Stimulated activated CD4-positive, alpha-beta T cell treated with anti-CD3 and anti-CD28 coated beads, Interleukin-2, amount 100 ng/mL, for 4 hours (primary cell): ENCODE results near the gene SRP19.
A peak's percentile ranks its signal among the peaks of the same experiment; 100 is the strongest.
"Not testable (repeated sequence)": the region's sequence is repeated elsewhere in the genome, so short reads cannot be mapped to it uniquely, and the experiment has no call there.

Source experiments
- DNase-seq: peaks from one replicate; pipeline ENCODE4 v3.0.0-alpha.2; 2020; ENCODE audit warnings: low read depth

The SRP19 gene

DNA sequence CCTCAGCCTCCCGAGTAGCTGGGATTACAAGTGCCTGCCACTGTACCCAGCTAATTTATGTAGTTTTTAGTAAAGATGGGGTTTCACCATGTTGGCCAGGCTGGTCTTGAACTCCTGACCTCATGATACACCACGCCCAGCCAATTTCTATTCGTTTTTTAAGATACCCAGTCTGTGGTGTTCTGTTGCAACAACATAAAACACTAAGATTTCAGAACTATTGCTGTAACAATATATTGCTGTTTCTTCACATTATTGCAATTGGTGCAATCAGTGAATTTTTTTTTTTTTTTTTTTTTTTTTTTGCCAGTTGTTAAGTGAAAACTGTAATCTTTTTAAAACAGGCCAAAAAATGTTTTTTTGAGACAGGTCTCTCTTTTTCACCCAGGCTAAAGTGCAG, 9.9 kb downstream of the SRP19 start:
- DNase-seq = no peak

DNA sequence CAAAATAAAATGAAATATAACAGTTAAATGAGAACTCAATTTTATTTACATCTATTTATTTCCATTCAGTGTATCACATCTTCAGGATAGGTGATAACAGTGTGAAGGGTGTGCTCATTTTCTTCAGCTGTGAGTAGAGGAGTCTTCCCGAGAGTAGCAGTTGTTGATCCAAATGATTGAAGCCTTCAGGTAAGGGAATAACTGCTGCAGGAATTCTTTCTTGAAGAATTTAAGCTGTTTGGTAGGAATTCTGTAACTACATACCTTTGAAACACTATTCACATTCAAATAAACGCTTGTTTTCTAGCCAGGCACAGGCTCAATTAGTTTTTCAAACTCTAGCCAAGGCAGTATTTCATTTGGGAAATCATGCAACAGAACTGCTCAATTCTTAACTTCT, 15.3 kb downstream of the SRP19 start:
- DNase-seq = no peak

GRCh38 chr5:112878101-112878500, 17.0 kb downstream of the SRP19 start:
- DNase-seq = no peak

- peak; percentile 54 for DNase-seq
These were observed 17.7 kb downstream of the SRP19 start for GRCh38 chr5:112878760-112879159.

DNA sequence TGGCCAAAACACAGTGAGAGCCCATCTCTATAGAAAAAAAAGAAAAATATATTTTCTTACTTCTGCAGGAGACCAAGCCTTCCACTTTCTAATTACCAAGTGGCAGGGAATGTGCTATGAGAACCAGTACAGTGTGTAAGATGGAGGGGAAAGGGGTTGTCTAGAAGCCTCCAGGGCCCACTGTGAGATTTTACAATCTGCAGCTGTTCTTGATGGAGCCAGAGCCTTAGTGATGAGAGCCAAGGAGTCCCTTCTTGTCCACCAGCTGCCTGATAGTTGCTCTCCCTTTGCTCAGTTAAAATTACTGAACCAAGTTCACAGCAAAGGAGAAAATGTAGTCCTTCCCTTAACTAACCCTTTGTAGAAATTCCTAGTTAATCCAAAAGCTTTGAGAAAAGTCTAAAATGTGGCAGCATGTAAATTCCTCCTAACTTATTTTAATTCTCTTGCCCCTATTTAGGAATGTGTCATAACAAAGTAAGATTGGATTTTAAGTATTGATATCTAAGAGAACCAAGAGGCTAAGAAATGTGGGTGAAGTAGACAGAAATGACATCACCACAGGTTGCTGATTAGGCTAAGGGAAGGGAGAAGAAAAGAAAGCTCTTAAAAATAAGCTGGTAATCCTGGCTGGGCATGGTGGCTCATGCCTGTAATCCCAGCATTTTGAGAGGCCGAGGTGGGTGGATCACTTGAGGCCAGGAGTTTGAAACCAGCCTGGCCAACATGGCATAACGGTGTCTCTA, 19.3 kb downstream of the SRP19 start:
- no peak for DNase-seq

GRCh38 chr5:112883192-112883591, 22.1 kb downstream of the SRP19 start:
- no peak for DNase-seq

- no peak for DNase-seq
These were observed 23.9 kb downstream of the SRP19 start for GRCh38 chr5:112885001-112885400.

DNA sequence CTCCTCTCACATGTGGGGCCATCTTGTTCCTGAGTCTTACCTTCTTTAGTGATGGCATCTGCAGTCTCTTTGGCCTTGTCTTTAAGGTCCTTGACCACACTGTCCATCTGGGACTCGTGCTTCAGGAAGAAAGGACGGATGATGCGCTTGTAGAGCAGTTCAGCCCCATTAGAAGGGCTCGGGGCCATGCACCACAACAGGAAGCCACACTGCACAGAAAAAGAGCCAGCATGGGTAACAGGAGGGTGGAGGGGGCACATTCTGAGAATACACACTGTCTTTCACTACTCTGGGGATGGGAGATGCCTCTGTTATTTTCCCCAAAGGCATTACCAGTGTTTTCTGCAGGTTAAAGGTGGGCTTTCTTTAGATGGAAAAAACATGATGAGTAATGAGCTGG, 25.9 kb downstream of the SRP19 start:
- no peak for DNase-seq

- not testable (repeated sequence) for DNase-seq
These were observed 31.0 kb downstream of the SRP19 start for GRCh38 chr5:112892066-112892465.

DNA sequence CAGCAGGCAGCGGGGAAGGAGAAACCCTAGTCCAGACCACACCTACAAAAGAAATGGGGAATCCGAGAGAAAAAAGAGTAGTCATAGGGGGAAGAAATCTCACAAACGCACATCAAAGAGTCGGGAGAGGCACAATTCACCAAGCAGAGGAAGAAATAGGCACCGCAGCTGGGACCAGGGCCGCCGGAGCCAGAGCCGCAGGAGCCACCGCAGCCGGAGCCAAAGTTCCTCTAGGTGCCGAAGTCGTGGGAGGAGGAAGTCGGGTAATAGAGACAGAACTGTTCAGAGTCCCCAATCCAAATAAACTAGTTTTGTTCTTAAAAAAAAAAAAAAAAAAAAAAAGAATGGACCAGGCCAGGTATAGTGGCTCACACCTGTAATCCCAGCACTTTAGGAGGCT, 31.7 kb downstream of the SRP19 start:
- DNase-seq = no peak

- no peak for DNase-seq
These were observed 34.6 kb downstream of the SRP19 start for GRCh38 chr5:112895682-112896081.

- DNase-seq = no peak
These were observed 41.5 kb downstream of the SRP19 start for GRCh38 chr5:112902561-112902960.

DNA sequence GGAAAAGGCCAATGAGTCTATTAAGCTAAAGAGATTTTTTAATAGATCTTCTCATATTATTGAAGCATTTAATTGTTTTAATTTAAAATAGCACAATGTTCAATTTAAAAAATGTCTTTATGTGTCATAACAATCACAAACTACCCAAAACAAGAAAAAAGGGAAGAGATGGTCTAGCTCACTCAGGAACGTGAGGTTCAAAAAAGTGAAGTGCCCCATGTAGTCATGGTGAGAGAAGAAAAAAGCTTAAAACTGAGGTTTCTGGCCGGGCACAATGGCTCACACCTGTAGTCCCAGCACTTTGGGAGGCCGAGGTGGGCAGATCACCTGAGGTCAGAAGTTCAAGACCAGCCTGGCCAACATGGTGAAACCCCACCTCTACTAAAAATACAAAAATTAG, 43.9 kb downstream of the SRP19 start:
- not testable (repeated sequence) for DNase-seq

DNA sequence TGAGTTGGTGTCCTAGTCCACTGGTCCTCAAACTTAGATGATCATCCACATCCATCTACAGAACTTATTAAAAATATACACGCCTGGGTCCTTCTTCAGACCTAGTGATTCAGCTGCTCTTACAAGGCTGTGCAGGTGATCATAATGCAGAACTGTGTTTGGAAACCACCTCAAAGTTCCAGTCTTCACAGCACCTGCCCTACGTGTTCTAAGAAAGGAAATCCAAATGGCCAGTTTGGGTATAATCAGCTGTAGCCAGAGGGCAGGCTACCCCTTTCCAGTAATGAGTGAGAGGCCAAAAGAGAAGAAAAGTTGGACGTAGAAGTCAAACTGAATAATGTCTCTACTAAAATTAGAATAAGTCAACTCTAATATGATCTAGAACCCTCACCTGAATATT, 45.5 kb downstream of the SRP19 start:
- no peak for DNase-seq

DNA sequence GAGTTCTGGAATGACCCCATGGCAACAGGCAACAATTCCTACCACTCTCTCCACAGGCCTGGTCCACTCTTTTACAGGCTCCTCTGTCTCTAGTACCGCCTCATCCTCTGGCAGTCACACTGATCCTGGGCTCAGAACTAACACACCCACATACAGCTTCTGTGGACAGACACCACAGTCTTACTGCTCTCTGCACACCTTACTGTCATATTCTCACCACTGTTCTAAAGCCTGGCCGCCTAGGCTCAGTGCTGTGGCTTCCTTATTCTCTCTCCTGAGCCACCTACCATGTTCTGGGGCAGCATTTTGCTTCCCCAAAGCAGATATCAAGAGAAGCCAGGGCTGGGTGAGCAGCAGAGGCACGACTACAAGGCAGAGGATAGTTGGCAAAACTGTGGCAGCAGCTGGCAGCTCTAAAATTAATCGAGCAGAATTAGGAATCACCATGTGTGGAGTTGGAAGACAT, 46.1 kb downstream of the SRP19 start:
- no peak for DNase-seq

DNA sequence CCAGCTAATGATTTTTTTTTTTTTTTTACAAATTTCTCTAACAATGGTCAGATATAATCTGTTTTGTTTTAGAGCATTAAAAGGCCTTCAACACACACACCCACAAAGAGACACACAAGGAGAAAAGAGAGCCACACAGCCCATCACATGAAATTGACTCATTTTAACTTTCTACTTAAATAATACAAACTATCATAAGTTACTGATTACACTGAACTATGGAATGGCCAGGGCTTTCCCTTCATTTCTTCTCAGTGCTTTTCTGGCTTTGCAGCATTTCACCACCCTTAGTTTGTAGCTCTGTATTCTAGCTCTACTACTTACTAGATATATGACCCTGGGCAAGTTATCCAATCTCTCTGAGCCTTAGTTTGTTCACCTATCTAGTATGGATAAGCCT, 47.8 kb downstream of the SRP19 start:
- no peak for DNase-seq

DNA sequence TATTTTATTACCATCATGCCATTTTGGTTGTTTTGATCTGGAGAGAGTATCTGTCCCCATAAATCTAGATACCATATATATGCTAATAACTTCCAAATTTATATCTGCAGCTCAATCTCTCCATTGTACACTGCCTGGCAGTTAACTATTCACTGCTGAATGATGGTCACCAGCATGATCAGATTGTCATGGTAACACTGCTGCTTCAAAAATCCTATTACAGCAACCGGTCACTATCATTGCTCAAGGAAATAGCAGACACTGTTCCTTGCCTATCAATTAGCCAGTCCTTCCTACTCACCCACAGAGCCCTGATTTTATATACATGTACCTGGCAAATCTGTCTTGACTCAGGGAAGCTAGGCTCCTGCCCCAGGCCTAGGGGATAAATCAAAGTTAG, 49.4 kb downstream of the SRP19 start:
- no peak for DNase-seq

GRCh38 chr5:112914584-112914983, 53.5 kb downstream of the SRP19 start:
- DNase-seq = no peak

GRCh38 chr5:112915831-112916230, 54.7 kb downstream of the SRP19 start:
- no peak for DNase-seq

DNA sequence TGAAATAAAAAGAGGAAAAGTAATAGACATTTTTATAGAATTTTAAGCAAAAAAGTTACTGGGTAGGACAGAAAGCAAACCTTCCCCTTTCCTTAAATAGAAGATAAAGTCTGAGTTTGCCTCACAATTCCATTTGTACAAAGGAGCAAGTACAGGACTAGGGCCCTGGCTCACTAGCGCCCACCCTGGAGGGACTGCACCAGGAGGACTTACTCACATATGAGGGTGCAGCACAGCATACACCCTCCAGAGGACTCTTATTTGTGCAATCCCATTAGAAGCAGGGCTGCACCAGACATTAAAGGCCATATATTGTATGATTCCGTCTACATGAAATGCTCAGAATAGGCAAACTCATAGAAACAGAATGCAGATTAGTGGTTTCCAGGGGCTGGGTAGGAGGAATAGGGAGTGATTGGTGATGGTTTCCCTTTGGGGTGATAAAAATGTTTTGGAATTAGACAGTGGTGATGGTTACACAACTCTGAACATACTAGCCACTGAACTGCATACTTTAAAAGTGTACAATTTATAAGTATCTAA, 56.4 kb downstream of the SRP19 start:
- DNase-seq = no peak

DNA sequence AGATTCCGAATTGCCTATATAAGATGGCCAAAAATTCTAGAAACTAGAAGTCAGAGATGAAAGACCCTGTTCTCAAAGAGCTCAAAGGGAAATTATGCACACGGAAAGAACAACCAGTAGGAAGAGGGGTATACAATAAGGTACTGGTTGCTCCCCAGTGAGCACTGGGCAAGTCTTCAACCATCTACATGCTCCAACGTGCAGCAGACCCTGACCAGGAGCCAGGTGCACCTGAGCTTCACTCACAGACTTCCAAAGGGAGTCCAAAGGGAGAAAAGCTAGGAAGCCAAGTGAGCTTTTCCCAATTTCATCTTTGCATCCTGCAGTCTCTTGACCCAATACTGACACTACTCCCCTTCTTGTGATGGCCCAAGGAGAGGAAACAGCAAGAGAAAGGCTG, 57.0 kb downstream of the SRP19 start:
- no peak for DNase-seq

DNA sequence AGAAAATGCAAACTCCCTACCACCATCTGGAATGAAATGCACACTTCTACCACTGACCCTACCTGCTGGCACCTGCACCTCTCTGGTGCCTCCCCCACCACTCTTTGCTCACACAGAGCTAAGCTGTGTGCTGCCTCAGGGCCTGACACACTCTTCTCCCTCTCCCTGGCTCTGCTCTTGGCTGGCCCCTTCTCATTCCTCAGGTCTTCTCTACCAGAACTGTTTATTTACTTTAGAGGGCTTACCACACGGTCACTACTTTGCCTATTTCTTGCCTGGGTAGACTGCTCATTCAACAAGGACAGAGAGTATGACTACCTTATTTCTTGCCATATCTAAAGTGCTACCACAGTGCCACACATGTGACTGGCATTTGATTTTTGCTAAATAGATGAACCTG, 57.6 kb downstream of the SRP19 start:
- DNase-seq = no peak
